HepG2 (cell line): ENCODE data around the gene DMKN. TPM values are rescaled to one million over a fixed set of nuclear protein-coding genes. Genes with fewer than 3 reads are reported as not detected.

Source experiments
- GTF2F1 ChIP-seq: fragments of 150-350 bp; IDR thresholded peaks from 2 replicates; pipeline ENCODE4 v1.6.1; 2014; ENCODE audit warnings: low read length
- IKZF1 ChIP-seq: fragments of 450-650 bp; IDR thresholded peaks from 2 replicates; pipeline ENCODE4 v1.7.1; 2016
- MIER3 ChIP-seq: IDR thresholded peaks from 2 replicates; pipeline ENCODE4 v1.6.1; 2016; ENCODE audit warnings: missing compliant biosample characterization, borderline replicate concordance
- NFKB2 ChIP-seq: sonication (generic); formaldehyde crosslinking; IDR thresholded peaks from 2 replicates; pipeline ENCODE4 v1.4.0; 2020; ENCODE audit warnings: missing genetic modification reagents, borderline replicate concordance
- SIX4 ChIP-seq: sonication (generic); formaldehyde crosslinking; IDR thresholded peaks from 2 replicates; pipeline ENCODE4 v1.4.0; 2020; ENCODE audit warnings: missing genetic modification reagents
- SRSF4 ChIP-seq: fragments of 200-400 bp; formaldehyde crosslinking; IDR thresholded peaks from one replicate; pipeline ENCODE4 v1.6.1; 2018; ENCODE audit warnings: mild to moderate bottlenecking, low read depth, low read length, moderate library complexity; ENCODE audit not compliant: poor library complexity, severe bottlenecking
- ZFP62 ChIP-seq: sonication (generic); formaldehyde crosslinking; IDR thresholded peaks from 2 replicates; pipeline ENCODE4 v1.4.0; 2020; ENCODE audit warnings: missing genetic modification reagents
- ZNF138 ChIP-seq: sonication (generic); formaldehyde crosslinking; IDR thresholded peaks from 2 replicates; pipeline ENCODE4 v1.5.0; 2020; ENCODE audit warnings: mild to moderate bottlenecking, low read depth, missing genetic modification reagents
- ZNF766 ChIP-seq: sonication (generic); formaldehyde crosslinking; IDR thresholded peaks from 2 replicates; pipeline ENCODE4 v1.5.0; 2020; ENCODE audit warnings: missing genetic modification reagents, borderline replicate concordance
- ZNF773 ChIP-seq: sonication (generic); formaldehyde crosslinking; IDR thresholded peaks from 2 replicates; pipeline ENCODE4 v1.4.0; 2020; ENCODE audit warnings: missing genetic modification reagents, borderline replicate concordance
- polyA plus RNA-seq, 8 experiments: library from polyadenylated mRNA; depleted of rRNA in 3 of 8; stranded (reverse) in 7 of 8; unstranded in 1 of 8; fragments of >200 nt; fragmentation: Illumina TruSeq in 4 of 8; extraction: Trizol in 4 of 8; gene quantifications; 2 replicates each; pipeline versions ENCODE4 v1.2.1 to v1.2.3, GENCODE V29; 2011 to 2016; ENCODE audit warnings: low read depth in 4 of 8, missing spikeins in 1 of 8, mixed read lengths in 1 of 8; ENCODE audit not compliant: insufficient read depth in 1 of 8
- total RNA-seq, 5 experiments: library from RNA; depleted of rRNA; stranded (reverse); fragments of >200 nt; fragmentation: Illumina TruSeq; extraction: Trizol; gene quantifications; 2 replicates each; pipeline ENCODE4 v1.2.3, GENCODE V29; 2016; ENCODE audit warnings: low read depth in 1 of 5
- TF ChIP-seq, protein P1 (sequence below), 2 experiments: fragments of 450-650 bp in 1 of 2; sonication (generic) in 1 of 2; formaldehyde crosslinking in 1 of 2; IDR thresholded peaks; 2 replicates each; pipeline versions ENCODE4 v1.6.1 to v1.8.0; 2016 to 2022; ENCODE audit warnings: antibody characterized with exemption in 1 of 2, mild to moderate bottlenecking in 1 of 2, missing genetic modification reagents in 1 of 2
- TF ChIP-seq, protein P2 (sequence below): sonication (generic); formaldehyde crosslinking; IDR thresholded peaks from one replicate; pipeline ENCODE4 v1.5.1; 2020; ENCODE audit warnings: mild to moderate bottlenecking, missing genetic modification reagents; ENCODE audit errors: not compliant biosample characterization

The DMKN gene
- total and polyA plus RNA-seq, 2 of the 13 experiments (the other 11 are each of a cell fraction or from before 2014, with no cell fraction given), result 50.8 to 57.1 TPM

DNA sequence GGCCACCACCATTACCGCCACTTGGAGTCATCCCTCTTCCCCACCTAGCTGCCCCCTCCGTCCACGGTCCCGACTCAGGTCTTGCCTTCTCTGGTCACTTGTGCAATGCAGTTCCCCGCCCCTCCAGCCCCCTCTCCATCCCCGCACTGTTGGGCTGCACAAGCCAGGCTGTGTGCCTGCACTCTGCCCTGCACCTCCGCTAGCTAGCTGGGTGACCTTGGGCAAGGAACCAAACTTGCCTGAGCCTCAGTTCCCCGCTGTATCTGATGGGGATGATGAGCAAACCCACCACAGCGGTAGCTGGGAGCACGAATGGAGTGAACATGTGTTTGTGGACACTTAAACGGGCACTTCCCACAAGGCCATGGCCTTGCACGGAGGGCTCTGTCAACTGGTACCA is 26.4 kb upstream of the DMKN start (continued):
- TF ChIP-seq ZNF766 (CRISPR knock-in tag) (no peak), SRSF4 (no peak), ZNF138 (no peak), ZFP62 (CRISPR knock-in tag) (no peak), MIER3 (CRISPR knock-in tag) (no peak), NFKB2 (CRISPR knock-in tag) (no peak), ZNF773 (no peak), IKZF1 (no peak), SIX4 (CRISPR knock-in tag) (no peak), GTF2F1 (no peak)
- TF ChIP-seq, protein P1, sequence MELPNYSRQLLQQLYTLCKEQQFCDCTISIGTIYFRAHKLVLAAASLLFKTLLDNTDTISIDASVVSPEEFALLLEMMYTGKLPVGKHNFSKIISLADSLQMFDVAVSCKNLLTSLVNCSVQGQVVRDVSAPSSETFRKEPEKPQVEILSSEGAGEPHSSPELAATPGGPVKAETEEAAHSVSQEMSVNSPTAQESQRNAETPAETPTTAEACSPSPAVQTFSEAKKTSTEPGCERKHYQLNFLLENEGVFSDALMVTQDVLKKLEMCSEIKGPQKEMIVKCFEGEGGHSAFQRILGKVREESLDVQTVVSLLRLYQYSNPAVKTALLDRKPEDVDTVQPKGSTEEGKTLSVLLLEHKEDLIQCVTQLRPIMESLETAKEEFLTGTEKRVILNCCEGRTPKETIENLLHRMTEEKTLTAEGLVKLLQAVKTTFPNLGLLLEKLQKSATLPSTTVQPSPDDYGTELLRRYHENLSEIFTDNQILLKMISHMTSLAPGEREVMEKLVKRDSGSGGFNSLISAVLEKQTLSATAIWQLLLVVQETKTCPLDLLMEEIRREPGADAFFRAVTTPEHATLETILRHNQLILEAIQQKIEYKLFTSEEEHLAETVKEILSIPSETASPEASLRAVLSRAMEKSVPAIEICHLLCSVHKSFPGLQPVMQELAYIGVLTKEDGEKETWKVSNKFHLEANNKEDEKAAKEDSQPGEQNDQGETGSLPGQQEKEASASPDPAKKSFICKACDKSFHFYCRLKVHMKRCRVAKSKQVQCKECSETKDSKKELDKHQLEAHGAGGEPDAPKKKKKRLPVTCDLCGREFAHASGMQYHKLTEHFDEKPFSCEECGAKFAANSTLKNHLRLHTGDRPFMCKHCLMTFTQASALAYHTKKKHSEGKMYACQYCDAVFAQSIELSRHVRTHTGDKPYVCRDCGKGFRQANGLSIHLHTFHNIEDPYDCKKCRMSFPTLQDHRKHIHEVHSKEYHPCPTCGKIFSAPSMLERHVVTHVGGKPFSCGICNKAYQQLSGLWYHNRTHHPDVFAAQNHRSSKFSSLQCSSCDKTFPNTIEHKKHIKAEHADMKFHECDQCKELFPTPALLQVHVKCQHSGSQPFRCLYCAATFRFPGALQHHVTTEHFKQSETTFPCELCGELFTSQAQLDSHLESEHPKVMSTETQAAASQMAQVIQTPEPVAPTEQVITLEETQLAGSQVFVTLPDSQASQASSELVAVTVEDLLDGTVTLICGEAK (IDR thresholded peaks at IDR 0.05), result no peak
- TF ChIP-seq, protein P1 (CRISPR knock-in tag; IDR thresholded peaks at IDR 0.05), result no peak
- TF ChIP-seq, protein P2, sequence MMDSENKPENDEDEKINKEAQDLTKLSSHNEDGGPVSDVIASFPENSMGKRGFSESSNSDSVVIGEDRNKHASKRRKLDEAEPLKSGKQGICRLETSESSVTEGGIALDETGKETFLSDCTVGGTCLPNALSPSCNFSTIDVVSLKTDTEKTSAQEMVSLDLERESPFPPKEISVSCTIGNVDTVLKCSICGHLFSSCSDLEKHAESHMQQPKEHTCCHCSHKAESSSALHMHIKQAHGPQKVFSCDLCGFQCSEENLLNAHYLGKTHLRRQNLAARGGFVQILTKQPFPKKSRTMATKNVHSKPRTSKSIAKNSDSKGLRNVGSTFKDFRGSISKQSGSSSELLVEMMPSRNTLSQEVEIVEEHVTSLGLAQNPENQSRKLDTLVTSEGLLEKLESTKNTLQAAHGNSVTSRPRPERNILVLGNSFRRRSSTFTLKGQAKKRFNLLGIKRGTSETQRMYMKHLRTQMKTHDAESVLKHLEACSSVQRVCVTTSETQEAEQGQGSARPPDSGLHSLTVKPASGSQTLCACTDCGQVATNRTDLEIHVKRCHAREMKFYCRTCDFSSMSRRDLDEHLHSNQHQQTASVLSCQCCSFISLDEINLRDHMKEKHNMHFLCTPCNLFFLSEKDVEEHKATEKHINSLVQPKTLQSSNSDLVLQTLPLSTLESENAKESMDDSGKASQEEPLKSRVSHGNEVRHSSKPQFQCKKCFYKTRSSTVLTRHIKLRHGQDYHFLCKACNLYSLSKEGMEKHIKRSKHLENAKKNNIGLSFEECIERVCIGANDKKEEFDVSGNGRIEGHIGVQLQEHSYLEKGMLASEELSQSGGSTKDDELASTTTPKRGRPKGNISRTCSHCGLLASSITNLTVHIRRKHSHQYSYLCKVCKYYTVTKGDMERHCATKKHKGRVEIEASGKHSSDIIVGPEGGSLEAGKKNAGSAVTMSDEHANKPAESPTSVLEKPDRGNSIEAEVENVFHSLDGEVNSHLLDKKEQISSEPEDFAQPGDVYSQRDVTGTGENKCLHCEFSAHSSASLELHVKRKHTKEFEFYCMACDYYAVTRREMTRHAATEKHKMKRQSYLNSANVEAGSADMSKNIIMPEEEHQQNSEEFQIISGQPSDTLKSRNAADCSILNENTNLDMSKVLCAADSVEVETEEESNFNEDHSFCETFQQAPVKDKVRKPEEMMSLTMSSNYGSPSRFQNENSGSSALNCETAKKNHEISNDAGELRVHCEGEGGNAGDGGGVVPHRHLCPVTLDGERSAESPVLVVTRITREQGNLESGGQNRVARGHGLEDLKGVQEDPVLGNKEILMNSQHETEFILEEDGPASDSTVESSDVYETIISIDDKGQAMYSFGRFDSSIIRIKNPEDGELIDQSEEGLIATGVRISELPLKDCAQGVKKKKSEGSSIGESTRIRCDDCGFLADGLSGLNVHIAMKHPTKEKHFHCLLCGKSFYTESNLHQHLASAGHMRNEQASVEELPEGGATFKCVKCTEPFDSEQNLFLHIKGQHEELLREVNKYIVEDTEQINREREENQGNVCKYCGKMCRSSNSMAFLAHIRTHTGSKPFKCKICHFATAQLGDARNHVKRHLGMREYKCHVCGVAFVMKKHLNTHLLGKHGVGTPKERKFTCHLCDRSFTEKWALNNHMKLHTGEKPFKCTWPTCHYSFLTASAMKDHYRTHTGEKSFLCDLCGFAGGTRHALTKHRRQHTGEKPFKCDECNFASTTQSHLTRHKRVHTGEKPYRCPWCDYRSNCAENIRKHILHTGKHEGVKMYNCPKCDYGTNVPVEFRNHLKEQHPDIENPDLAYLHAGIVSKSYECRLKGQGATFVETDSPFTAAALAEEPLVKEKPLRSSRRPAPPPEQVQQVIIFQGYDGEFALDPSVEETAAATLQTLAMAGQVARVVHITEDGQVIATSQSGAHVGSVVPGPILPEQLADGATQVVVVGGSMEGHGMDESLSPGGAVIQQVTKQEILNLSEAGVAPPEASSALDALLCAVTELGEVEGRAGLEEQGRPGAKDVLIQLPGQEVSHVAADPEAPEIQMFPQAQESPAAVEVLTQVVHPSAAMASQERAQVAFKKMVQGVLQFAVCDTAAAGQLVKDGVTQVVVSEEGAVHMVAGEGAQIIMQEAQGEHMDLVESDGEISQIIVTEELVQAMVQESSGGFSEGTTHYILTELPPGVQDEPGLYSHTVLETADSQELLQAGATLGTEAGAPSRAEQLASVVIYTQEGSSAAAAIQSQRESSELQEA (CRISPR knock-in tag), result no peak
